HCT116 (cell line): ENCODE results near the gene SIVA1. TPM values are rescaled to one million over a fixed set of nuclear protein-coding genes. Genes with fewer than 3 reads are reported as not detected.

Experiments
- ATAC-seq: fragments of 200-7000 bp; cut with Tn5 transposase; 2 replicates; pipeline ENCODE4 v1.9.1; 2020; ENCODE audit warnings: mild to moderate bottlenecking, moderate library complexity
- BruUV-seq: library from RNA; stranded (reverse); fragments of 400-500 nt; replicated peaks from 2 replicates; lab custom pipeline; 2021; lab: Mats Ljungman, UMichigan
- CTCF ChIA-PET: fragments of 300-600 bp; sonication (Branson Sonifier 250); formaldehyde crosslinking; loops from one replicate; lab custom pipeline; 2021; ENCODE audit warnings: antibody characterized with exemption; lab: Charles Lee
- POLR2A ChIA-PET: fragments of 300-600, 350-600 bp; sonication (Branson Sonifier 250); formaldehyde crosslinking; loops from one replicate; lab custom pipeline; 2021; ENCODE audit warnings: antibody characterized with exemption; lab: Charles Lee
- RAD21 ChIA-PET, 2 experiments: fragments of 300-600 bp; sonication (Branson Sonifier 250); formaldehyde crosslinking; loops; one replicate each; lab custom pipeline; 2023; ENCODE audit warnings: low total read pairs in 2 of 2; ENCODE audit not compliant: uncharacterized antibody in 2 of 2, unreplicated experiment in 2 of 2, low non-redundant PET in 1 of 2; lab: Charles Lee
- DNase-seq: peaks from one replicate; pipeline ENCODE4 v3.0.0-alpha.2; 2010; ENCODE audit warnings: low read depth, low spot score
- H2AFZ ChIP-seq: fragments of 200-600 bp; shearing (Covaris generic), sonication (generic); 2 replicates; pipeline ENCODE4 v1.6.1; 2017; ENCODE audit warnings: low read depth, mixed run types, mixed read lengths, antibody characterized with exemption, low read length; ENCODE audit not compliant: poor library complexity, severe bottlenecking
- H3K27ac ChIP-seq: 2 replicates; pipeline ENCODE4 v1.5.1; 2012; ENCODE audit warnings: low read depth, low read length
- H3K27me3 ChIP-seq: fragments of 200-600 bp; sonication (generic); 2 replicates; pipeline ENCODE4 v1.6.1; 2016; ENCODE audit warnings: mixed run types, low read length, mixed read lengths; ENCODE audit not compliant: insufficient read depth
- H3K36me3 ChIP-seq, 2 experiments: fragments of 200-500 bp in 1 of 2; fragments of 200-600 bp in 1 of 2; sonication (Bioruptor generic) in 1 of 2; sonication (generic) in 1 of 2; 2 replicates each; pipeline versions ENCODE4 v1.5.1 to v1.6.1; 2014 to 2016; ENCODE audit warnings: low read length in 2 of 2, inconsistent platforms in 1 of 2, mixed read lengths in 1 of 2, mixed run types in 1 of 2; ENCODE audit not compliant: insufficient read depth in 2 of 2, control insufficient read depth in 1 of 2
- H3K4me1 ChIP-seq, 2 experiments: fragments of 200-600 bp in 1 of 2; sonication (generic) in 1 of 2; 2 replicates each; pipeline versions ENCODE4 v1.5.1 to v1.6.1; 2012 to 2017; ENCODE audit warnings: low read length in 2 of 2, inconsistent platforms in 1 of 2, mild to moderate bottlenecking in 1 of 2, mixed read lengths in 1 of 2, mixed run types in 1 of 2, moderate library complexity in 1 of 2; ENCODE audit not compliant: insufficient read depth in 2 of 2, control insufficient read depth in 1 of 2
- H3K4me2 ChIP-seq: fragments of 200-600 bp; sonication (generic); 2 replicates; pipeline ENCODE4 v1.6.1; 2017; ENCODE audit warnings: mixed run types, low read length, mixed read lengths
- H3K4me3 ChIP-seq, 2 experiments: fragments of 200-600 bp in 1 of 2; sonication (generic) in 1 of 2; replicated peaks in 1 of 2; 2 replicates each; pipeline ENCODE4 v1.5.1; 2011 to 2016; ENCODE audit warnings: low read length in 2 of 2, control low read depth in 1 of 2, low read depth in 1 of 2, mild to moderate bottlenecking in 1 of 2, mixed read lengths in 1 of 2, mixed run types in 1 of 2
- H3K79me2 ChIP-seq: fragments of 200-600 bp; sonication (generic); 2 replicates; pipeline ENCODE4 v1.6.1; 2017; ENCODE audit warnings: mild to moderate bottlenecking, mixed run types, low read length, moderate library complexity, mixed read lengths; ENCODE audit not compliant: insufficient read depth
- H3K9ac ChIP-seq: fragments of 200-600 bp; sonication (generic); 2 replicates; pipeline ENCODE4 v1.6.1; 2016; ENCODE audit warnings: low read length, mixed read lengths
- H3K9me2 ChIP-seq: fragments of 200-600 bp; sonication (generic), shearing (Covaris generic); 2 replicates; pipeline ENCODE4 v1.6.1; 2017; ENCODE audit warnings: mixed run types, mild to moderate bottlenecking, moderate library complexity; ENCODE audit not compliant: insufficient read depth
- H3K9me3 ChIP-seq, 2 experiments: fragments of 200-500 bp in 1 of 2; fragments of 200-600 bp in 1 of 2; sonication (Bioruptor generic) in 1 of 2; sonication (generic) in 1 of 2; 2 replicates each; pipeline ENCODE4 v1.6.1; 2014 to 2017; ENCODE audit warnings: low read length in 2 of 2, mixed read lengths in 2 of 2, inconsistent platforms in 1 of 2, low read depth in 1 of 2, mild to moderate bottlenecking in 1 of 2, mixed run types in 1 of 2, moderate library complexity in 1 of 2; ENCODE audit not compliant: control insufficient read depth in 1 of 2, insufficient read depth in 1 of 2
- H4K20me1 ChIP-seq: fragments of 200-600 bp; sonication (generic), shearing (Covaris generic); 2 replicates; pipeline ENCODE4 v1.6.1; 2017; ENCODE audit warnings: mixed run types, mild to moderate bottlenecking, moderate library complexity; ENCODE audit not compliant: insufficient read depth
- ATF3 ChIP-seq: IDR thresholded peaks from 2 replicates; pipeline ENCODE4 v1.6.1; 2012
- CBX3 ChIP-seq: IDR thresholded peaks from 2 replicates; pipeline ENCODE4 v1.6.1; 2012; ENCODE audit warnings: low read depth
- CEBPB ChIP-seq: IDR thresholded peaks from 2 replicates; pipeline ENCODE4 v1.6.1; 2012; ENCODE audit warnings: low read depth
- EGR1 ChIP-seq: IDR thresholded peaks from 2 replicates; pipeline ENCODE4 v1.6.1; 2012; ENCODE audit warnings: low read depth
- ELF1 ChIP-seq: IDR thresholded peaks from 2 replicates; pipeline ENCODE4 v1.6.1; 2012; ENCODE audit warnings: low read depth, borderline replicate concordance
- EZH2 ChIP-seq: fragments of 200-600 bp; sonication (generic); IDR thresholded peaks from 2 replicates; pipeline ENCODE4 v1.6.1; 2017; ENCODE audit warnings: antibody characterized with exemption, mixed run types
- EZH2phosphoT487 ChIP-seq: fragments of 200-600 bp; IDR thresholded peaks from 2 replicates; pipeline ENCODE4 v1.6.1; 2018; ENCODE audit warnings: antibody characterized with exemption, borderline replicate concordance
- FOSL1 ChIP-seq: IDR thresholded peaks from 2 replicates; pipeline ENCODE4 v1.6.1; 2012; ENCODE audit warnings: low read depth
- JUND ChIP-seq: IDR thresholded peaks from 2 replicates; pipeline ENCODE4 v1.6.1; 2012
- POLR2AphosphoS5 ChIP-seq: IDR thresholded peaks from 2 replicates; pipeline ENCODE4 v1.6.1; 2011; ENCODE audit warnings: mild to moderate bottlenecking, low read depth, low read length, moderate library complexity
- RAD21 ChIP-seq: IDR thresholded peaks from 2 replicates; pipeline ENCODE4 v1.6.1; 2012; ENCODE audit warnings: low read depth, mild to moderate bottlenecking
- SP1 ChIP-seq: IDR thresholded peaks from 2 replicates; pipeline ENCODE4 v1.6.1; 2012; ENCODE audit warnings: low read depth
- SRF ChIP-seq: IDR thresholded peaks from 2 replicates; pipeline ENCODE4 v1.6.1; 2012; ENCODE audit warnings: low read depth
- TCF7L2 ChIP-seq: IDR thresholded peaks from 2 replicates; pipeline ENCODE4 v1.7.0; 2011; ENCODE audit warnings: borderline replicate concordance, inconsistent platforms; ENCODE audit not compliant: insufficient read depth, insufficient read length; ENCODE audit errors: extremely low read depth
- YY1 ChIP-seq: IDR thresholded peaks from 2 replicates; pipeline ENCODE4 v1.6.1; 2011; ENCODE audit warnings: low read length, low read depth, moderate library complexity, mild to moderate bottlenecking; ENCODE audit not compliant: insufficient replicate concordance; ENCODE audit errors: extremely low read depth
- ZBTB33 ChIP-seq: IDR thresholded peaks from 2 replicates; pipeline ENCODE4 v1.6.1; 2011; ENCODE audit warnings: mild to moderate bottlenecking, low read length, moderate library complexity; ENCODE audit not compliant: insufficient replicate concordance; ENCODE audit errors: extremely low read depth
- ZFX ChIP-seq: fragments of 450-650 bp; IDR thresholded peaks from 2 replicates; pipeline ENCODE4 v1.6.1; 2017
- ZNF274 ChIP-seq: fragments of 200-500 bp; sonication (Bioruptor generic); IDR thresholded peaks from 2 replicates; pipeline ENCODE4 v1.6.1; 2014; ENCODE audit warnings: mild to moderate bottlenecking, low read depth, low read length, inconsistent platforms
- intact Hi-C: fragments of 100-400 bp; cut with micrococcal nuclease; formaldehyde crosslinking; loops from 2 replicates; pipeline ENCODE4 v1.10.0; 2022
- total RNA-seq: library from RNA; stranded (reverse); gene quantifications from one replicate; pipeline ENCODE4 v1.2.1, GENCODE V29; 2021; ENCODE audit not compliant: unreplicated experiment
- TF ChIP-seq, protein P1 (sequence below): IDR thresholded peaks from 2 replicates; pipeline ENCODE4 v1.6.1; 2012

The SIVA1 gene
- total RNA-seq, 1 experiment from 2014 or later = 141 TPM

DNA sequence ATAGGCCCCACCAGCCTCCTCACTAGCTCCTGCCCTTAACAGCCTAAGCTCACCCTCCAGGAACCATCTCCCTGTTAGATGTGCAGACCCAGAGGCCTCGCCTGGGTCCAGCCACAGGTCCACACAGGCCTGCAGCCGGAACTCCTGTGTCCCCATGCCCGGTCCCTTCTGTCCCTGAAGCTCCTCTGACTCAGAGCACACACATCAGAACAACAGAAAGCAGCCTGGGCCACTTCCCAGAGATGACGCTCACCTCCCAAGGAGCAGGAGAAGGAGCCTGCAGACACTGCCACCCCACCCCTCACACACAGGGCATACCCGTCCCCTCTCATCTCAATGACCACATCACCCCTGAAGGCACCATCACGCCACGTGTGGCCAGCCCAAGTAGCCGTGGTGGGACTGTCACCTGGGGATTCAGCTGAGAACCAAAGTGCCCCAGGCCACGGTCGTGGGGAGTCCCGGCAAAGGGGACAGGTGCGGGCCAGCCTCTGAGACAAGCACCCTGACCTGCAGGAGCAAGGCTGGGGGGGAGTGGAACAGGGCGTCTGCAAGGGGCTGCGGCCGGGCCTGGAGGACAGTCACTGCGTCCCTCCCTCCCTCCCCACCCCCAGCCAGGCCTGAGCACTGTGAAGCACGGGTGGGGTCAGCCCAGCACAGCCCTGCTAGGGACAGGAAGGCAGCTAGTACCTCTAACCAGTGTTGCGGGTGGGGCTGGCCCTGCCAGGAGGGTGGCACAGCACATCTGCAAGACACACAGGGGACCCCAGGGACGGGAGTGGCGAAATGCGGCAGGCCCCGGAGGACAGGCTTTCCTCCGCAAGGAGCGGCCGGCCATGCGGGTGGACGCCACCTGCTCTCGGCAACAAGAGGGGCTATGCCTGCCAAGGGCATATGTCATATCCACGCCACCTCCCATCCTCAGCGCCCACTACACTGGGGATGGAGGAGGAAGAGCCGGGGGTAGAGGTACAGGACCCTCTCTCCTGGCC, 37.1 kb downstream of the SIVA1 start:
- no peak for TF ChIP-seq RAD21
- TF ChIP-seq JUND = no peak
- no peak for TF ChIP-seq EZH2phosphoT487
- no peak for TF ChIP-seq ELF1
- TF ChIP-seq YY1 = no peak
- TF ChIP-seq ZFX = no peak
- TF ChIP-seq FOSL1 = no peak
- no peak for TF ChIP-seq POLR2AphosphoS5
- TF ChIP-seq CBX3 = no peak
- no peak for TF ChIP-seq ATF3
- TF ChIP-seq TCF7L2 = no peak
- no peak for TF ChIP-seq ZNF274
- no peak for TF ChIP-seq CEBPB
- no peak for TF ChIP-seq SRF
- no peak for TF ChIP-seq EZH2
- TF ChIP-seq SP1 = no peak
- TF ChIP-seq EGR1 = no peak
- TF ChIP-seq ZBTB33 = no peak
- TF ChIP-seq, protein P1, sequence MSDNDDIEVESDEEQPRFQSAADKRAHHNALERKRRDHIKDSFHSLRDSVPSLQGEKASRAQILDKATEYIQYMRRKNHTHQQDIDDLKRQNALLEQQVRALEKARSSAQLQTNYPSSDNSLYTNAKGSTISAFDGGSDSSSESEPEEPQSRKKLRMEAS = no peak
- ChIA-PET CTCF (no interaction called here), RAD21 (no interaction called here), POLR2A (no interaction called here)
- no peak overlapping the region for H2AFZ ChIP-seq
- H3K4me3 ChIP-seq = no peak overlapping the region
- no peaks in the 10 kb centered on the region for H3K9me3 ChIP-seq
- H3K9ac ChIP-seq = no peak overlapping the region
- H3K4me2 ChIP-seq = no peak overlapping the region
- intact Hi-C loops = no loop called here
- H3K79me2 ChIP-seq = peaks cover 81% of the 10 kb centered on the region
- ATAC-seq (no peak), DNase-seq (no peak)
- H3K4me1 ChIP-seq = peaks cover 10 to 18% of the 10 kb centered on the region in 2 experiments
- H3K27me3 ChIP-seq = no peaks in the 10 kb centered on the region
- H3K9me2 ChIP-seq = no peaks in the 10 kb centered on the region
- H4K20me1 ChIP-seq = no peaks in the 10 kb centered on the region
- H3K36me3 ChIP-seq = peaks cover 8 to 12% of the 10 kb centered on the region in 2 experiments
- H3K27ac ChIP-seq = no peak overlapping the region
- no TSS peak for BruUV-seq
